HG03378 (cell line): ENCODE measurements around the gene CLN5.
"Not testable (repeated sequence)": the region's sequence is repeated elsewhere in the genome, so short reads cannot be mapped to it uniquely, and the experiment has no call there.

Experiments used
- ATAC-seq: cut with Tn5 transposase; IDR thresholded peaks from one replicate; pipeline ENCODE4 v1.9.1; 2021; ENCODE audit warnings: mild to moderate bottlenecking, moderate library complexity; ENCODE audit not compliant: unreplicated experiment

The CLN5 gene

GRCh38 chr13:76991796-76992547 is at the start of gene CLN5:
TSS of gene CLN5 (plus strand) at chr13:76992081. CDS start at chr13:76992099, 18 bp downstream.
- ATAC-seq, result peak; percentile 89

- ATAC-seq, result peak; percentile 62
These were observed 49.5 kb upstream of the CLN5 start for GRCh38 chr13:76942363-76942762.

GRCh38 chr13:76943646-76944045 is 48.2 kb upstream of the CLN5 start:
- ATAC-seq, result no peak

GRCh38 chr13:76944456-76944855 is 47.4 kb upstream of the CLN5 start:
- ATAC-seq, result no peak

GRCh38 chr13:76948149-76948548 is 43.7 kb upstream of the CLN5 start, which contains the start of gene ACOD1:
TSS of gene ACOD1 (plus strand) at chr13:76948511. CDS start at chr13:76948559, 48 bp downstream.
- no peak for ATAC-seq

GRCh38 chr13:76950101-76950500 is 41.8 kb upstream of the CLN5 start:
- no peak for ATAC-seq

GRCh38 chr13:76953968-76954367 is 37.9 kb upstream of the CLN5 start:
- no peak for ATAC-seq

GRCh38 chr13:76954538-76954937 is 37.3 kb upstream of the CLN5 start:
- ATAC-seq, result no peak

- ATAC-seq, result no peak
These were observed 36.7 kb upstream of the CLN5 start for GRCh38 chr13:76955193-76955592.

- ATAC-seq, result no peak
These were observed 36.2 kb upstream of the CLN5 start for GRCh38 chr13:76955661-76956060.

- no peak for ATAC-seq
These were observed 32.9 kb upstream of the CLN5 start for GRCh38 chr13:76958841-76959432.

- not testable (repeated sequence) for ATAC-seq
These were observed 32.1 kb upstream of the CLN5 start for GRCh38 chr13:76959734-76960133.

- no peak for ATAC-seq
These were observed 26.0 kb upstream of the CLN5 start for GRCh38 chr13:76965759-76966421.

GRCh38 chr13:76967031-76967430 is 24.9 kb upstream of the CLN5 start:
- no peak for ATAC-seq

- ATAC-seq, result no peak
These were observed 23.8 kb upstream of the CLN5 start for GRCh38 chr13:76968041-76968440.

- ATAC-seq, result no peak
These were observed 22.2 kb upstream of the CLN5 start for GRCh38 chr13:76969488-76970365.

- ATAC-seq, result peak; percentile 71
These were observed 20.7 kb upstream of the CLN5 start for GRCh38 chr13:76971215-76971614.

- no peak for ATAC-seq
These were observed 19.7 kb upstream of the CLN5 start for GRCh38 chr13:76971851-76972829.

- ATAC-seq, result no peak
These were observed 17.8 kb upstream of the CLN5 start for GRCh38 chr13:76973920-76974617.
